Fibroblast of pulmonary artery (primary cell): ENCODE data around the gene NSD1.

Experiments used
- DNase-seq: peaks from one replicate; pipeline ENCODE4 v3.0.0-alpha.2; 2010; ENCODE audit warnings: low read depth
- H3K4me3 ChIP-seq: replicated peaks from 2 replicates; pipeline ENCODE4 v1.5.1; 2011; ENCODE audit warnings: low read depth, mild to moderate bottlenecking, control low read depth, low read length, moderate library complexity
- TF ChIP-seq, protein P1 (sequence below): IDR thresholded peaks from 2 replicates; pipeline ENCODE4 v1.5.1; 2011; ENCODE audit warnings: mild to moderate bottlenecking, control low read depth, low read length, inconsistent platforms; ENCODE audit errors: missing control alignments

The NSD1 gene

DNA sequence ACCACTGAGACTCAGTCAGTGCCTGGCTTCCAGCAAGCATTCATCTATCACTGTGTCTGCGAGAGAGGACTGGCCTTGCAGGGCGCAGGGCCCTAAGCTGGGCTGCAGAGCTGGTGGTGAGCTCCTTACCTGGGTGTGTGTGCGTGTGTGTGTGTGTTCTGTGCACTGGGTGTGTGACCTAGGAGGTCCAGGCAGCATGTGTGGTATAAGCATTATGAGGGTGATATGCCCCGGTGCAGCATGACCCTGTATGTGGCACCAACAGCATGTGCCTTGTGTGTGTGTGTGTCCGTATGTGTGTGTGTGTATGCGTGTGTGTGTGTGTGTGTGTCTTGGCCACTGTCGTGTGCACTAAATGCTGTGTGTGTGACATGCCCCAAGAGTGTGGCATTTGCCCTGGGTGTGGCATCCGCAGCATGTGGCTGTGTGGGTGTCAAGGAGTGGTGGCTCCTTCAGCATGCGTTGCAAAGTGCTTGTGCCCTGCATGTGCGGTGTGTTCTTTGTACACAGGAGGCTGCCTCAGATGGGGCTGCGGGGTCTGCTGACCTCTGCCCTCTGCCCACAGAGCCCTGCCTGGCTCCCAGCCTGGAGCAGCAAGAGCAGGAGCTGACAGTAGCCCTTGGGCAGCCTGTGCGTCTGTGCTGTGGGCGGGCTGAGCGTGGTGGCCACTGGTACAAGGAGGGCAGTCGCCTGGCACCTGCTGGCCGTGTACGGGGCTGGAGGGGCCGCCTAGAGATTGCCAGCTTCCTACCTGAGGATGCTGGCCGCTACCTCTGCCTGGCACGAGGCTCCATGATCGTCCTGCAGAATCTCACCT lies 43.5 kb upstream of the NSD1 start:
- peak; percentile 27 for DNase-seq
- TF ChIP-seq, protein P1, sequence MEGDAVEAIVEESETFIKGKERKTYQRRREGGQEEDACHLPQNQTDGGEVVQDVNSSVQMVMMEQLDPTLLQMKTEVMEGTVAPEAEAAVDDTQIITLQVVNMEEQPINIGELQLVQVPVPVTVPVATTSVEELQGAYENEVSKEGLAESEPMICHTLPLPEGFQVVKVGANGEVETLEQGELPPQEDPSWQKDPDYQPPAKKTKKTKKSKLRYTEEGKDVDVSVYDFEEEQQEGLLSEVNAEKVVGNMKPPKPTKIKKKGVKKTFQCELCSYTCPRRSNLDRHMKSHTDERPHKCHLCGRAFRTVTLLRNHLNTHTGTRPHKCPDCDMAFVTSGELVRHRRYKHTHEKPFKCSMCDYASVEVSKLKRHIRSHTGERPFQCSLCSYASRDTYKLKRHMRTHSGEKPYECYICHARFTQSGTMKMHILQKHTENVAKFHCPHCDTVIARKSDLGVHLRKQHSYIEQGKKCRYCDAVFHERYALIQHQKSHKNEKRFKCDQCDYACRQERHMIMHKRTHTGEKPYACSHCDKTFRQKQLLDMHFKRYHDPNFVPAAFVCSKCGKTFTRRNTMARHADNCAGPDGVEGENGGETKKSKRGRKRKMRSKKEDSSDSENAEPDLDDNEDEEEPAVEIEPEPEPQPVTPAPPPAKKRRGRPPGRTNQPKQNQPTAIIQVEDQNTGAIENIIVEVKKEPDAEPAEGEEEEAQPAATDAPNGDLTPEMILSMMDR = no peak
- H3K4me3 ChIP-seq = no peak overlapping the region

DNA sequence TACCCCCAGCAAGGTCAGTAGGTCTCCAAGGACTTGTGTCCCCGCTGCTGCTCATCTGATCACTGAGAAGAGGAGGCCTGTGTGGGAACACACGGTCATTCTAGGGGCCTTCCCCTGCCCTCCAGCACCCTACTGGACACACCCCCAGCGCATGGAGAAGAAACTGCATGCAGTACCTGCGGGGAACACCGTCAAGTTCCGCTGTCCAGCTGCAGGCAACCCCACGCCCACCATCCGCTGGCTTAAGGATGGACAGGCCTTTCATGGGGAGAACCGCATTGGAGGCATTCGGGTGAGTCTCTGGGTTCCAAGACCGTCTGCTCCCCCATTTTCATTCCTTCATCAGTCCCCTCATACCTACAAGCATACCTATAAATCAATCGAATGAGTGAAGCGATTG lies 42.8 kb upstream of the NSD1 start:
- DNase-seq = no peak
- TF ChIP-seq, protein P1 = no peak
- H3K4me3 ChIP-seq = no peak overlapping the region

DNA sequence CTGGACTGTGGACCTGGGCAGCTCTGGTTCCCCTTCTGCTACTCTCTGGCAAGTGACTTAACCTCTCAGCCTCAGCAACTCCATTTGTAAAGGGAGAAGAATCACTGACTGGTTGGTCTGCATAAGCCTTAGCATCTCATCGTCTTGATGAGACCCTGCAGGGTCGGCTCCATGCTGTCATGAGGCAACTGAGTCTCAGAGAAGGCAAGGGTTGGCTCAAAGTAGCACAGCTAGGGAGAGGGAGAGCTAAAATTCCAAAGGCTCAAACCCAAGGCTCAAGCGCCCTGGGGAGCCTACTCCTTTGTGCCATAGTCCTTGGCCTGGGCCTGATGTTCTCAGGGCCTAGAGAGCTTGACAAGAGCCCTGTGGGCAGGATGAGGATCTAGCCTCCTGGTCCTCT lies 42.3 kb upstream of the NSD1 start:
- no peak for DNase-seq
- TF ChIP-seq, protein P1 = no peak
- H3K4me3 ChIP-seq = no peak overlapping the region

DNA sequence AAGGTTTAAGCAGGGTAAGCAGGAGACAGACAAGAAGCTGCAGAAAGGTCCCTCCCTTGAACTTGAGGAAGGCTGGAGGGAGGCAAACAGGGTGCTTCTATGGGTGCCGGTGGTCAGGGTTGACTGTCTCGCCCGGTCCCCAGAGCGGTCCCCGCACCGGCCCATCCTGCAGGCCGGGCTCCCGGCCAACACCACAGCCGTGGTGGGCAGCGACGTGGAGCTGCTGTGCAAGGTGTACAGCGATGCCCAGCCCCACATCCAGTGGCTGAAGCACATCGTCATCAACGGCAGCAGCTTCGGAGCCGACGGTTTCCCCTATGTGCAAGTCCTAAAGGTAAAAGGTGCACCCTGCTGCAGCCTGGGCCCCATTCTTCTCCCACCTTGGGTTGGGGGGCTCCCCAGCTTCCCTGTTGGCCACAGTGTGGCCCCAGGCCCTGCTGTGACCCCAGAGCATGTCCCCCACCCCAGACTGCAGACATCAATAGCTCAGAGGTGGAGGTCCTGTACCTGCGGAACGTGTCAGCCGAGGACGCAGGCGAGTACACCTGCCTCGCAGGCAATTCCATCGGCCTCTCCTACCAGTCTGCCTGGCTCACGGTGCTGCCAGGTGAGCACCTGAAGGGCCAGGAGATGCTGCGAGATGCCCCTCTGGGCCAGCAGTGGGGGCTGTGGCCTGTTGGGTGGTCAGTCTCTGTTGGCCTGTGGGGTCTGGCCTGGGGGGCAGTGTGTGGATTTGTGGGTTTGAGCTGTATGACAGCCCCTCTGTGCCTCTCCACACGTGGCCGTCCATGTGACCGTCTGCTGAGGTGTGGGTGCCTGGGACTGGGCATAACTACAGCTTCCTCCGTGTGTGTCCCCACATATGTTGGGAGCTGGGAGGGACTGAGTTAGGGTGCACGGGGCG lies 41.1 kb upstream of the NSD1 start:
- DNase-seq = no peak
- no peak overlapping the region for H3K4me3 ChIP-seq
- TF ChIP-seq, protein P1 = no peak

DNA sequence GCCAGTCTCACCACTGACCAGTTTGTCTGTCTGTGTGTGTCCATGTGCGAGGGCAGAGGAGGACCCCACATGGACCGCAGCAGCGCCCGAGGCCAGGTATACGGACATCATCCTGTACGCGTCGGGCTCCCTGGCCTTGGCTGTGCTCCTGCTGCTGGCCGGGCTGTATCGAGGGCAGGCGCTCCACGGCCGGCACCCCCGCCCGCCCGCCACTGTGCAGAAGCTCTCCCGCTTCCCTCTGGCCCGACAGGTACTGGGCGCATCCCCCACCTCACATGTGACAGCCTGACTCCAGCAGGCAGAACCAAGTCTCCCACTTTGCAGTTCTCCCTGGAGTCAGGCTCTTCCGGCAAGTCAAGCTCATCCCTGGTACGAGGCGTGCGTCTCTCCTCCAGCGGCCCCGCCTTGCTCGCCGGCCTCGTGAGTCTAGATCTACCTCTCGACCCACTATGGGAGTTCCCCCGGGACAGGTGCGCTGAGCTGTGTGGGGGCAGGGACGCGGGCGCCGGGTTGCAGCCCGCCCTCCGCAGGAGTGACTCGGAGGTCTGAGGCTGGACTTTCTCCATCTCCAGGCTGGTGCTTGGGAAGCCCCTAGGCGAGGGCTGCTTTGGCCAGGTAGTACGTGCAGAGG lies 40.4 kb upstream of the NSD1 start:
- no peak for DNase-seq
- TF ChIP-seq, protein P1 = no peak

DNA sequence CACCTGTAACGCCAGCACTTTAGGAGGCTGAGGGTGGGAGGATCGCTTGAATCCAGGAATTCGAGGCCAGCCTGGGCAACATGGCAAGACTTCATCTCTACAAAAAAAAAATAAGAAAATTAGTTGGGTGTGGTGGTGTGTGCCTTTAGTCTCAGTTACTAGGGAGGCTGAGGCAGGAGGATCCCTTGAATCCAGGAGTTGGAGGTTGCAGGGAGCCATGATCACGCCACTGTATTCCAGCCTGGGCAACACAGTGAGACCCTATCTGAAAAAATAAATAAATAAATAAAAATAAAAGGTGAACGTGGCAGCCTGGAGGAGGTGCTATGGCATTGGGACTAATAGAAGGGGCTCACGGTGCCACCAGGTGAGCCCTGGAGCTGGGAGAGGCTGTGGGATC lies 39.8 kb upstream of the NSD1 start:
- TF ChIP-seq, protein P1 = no peak
- H3K4me3 ChIP-seq = no peak overlapping the region
- DNase-seq = no peak

More for the DNA sequence above, 40.4 kb upstream of the NSD1 start:
- H3K4me3 ChIP-seq = no peak overlapping the region
